ENCODE data around the gene CPO. TPM values are rescaled to one million over a fixed set of nuclear protein-coding genes. Genes with fewer than 3 reads are reported as not detected.

Gene CPO
- total RNA-seq, 1 donor from 2014 or later: not detected

DNA sequence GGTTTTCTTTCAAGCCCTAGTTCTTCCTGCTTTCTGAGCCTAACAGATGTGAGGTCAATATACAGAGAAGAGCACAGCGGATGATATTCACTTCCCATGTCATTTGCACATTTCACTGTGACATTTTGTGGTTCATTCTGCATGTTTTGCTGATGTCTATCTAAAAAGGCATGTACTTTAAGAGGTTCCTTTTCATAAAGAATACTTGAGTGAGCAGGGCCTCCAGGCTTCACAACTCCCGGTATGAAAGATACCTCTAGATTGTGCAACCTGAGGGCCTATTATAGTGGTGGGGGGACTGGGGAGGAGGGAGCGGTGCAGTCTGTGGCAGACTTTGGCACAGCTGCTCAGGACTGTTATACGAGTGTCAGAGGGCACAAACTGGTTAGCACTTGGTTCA is 54.6 kb downstream of the CPO start:
- H3K4me3 ChIP-seq: no peak overlapping the region
- no peaks in the 10 kb centered on the region for H3K36me3 ChIP-seq
- no peaks in the 10 kb centered on the region for H3K4me1 ChIP-seq
- no peaks in the 10 kb centered on the region for H3K27me3 ChIP-seq
- TF ChIP-seq, protein P1, sequence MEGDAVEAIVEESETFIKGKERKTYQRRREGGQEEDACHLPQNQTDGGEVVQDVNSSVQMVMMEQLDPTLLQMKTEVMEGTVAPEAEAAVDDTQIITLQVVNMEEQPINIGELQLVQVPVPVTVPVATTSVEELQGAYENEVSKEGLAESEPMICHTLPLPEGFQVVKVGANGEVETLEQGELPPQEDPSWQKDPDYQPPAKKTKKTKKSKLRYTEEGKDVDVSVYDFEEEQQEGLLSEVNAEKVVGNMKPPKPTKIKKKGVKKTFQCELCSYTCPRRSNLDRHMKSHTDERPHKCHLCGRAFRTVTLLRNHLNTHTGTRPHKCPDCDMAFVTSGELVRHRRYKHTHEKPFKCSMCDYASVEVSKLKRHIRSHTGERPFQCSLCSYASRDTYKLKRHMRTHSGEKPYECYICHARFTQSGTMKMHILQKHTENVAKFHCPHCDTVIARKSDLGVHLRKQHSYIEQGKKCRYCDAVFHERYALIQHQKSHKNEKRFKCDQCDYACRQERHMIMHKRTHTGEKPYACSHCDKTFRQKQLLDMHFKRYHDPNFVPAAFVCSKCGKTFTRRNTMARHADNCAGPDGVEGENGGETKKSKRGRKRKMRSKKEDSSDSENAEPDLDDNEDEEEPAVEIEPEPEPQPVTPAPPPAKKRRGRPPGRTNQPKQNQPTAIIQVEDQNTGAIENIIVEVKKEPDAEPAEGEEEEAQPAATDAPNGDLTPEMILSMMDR (IDR thresholded peaks at IDR 0.05): no peak
- intact Hi-C loops (cut with DNase I): no loop called here
- no peaks in the 10 kb centered on the region for H3K9me3 ChIP-seq
- no peak overlapping the region for H3K27ac ChIP-seq
- DNase-seq (ENCODE audit: low spot score in 2 of 2): no peak

DNA sequence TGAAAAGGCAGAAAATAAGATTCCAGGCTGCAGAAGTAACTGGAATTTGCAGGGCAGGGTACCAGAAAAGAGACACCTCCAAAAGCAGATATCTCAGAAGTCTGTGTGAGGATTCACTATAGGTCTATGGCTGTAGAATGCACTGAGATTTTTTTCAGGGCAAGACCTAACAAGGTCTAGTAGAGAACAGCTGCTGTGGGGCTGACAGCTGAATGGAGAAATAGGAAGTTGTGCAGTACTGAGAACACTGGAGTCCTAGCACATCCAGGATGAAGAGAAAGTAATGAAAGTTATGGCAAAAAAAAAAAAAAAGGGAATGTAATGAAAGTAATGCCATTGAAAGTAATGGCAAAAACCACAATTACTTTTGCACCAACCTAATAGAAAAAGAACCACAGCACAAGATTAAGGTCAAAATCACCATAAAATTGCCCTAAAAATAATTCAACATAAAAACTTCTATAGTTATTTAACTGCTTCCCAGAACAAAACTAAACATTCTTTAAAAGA is 57.3 kb downstream of the CPO start:
- H3K27me3 ChIP-seq: no peaks in the 10 kb centered on the region
- intact Hi-C loops (cut with DNase I): no loop called here
- peaks cover 0 to 3% of the 10 kb centered on the region in 2 donors for H3K9me3 ChIP-seq
- H3K36me3 ChIP-seq: no peaks in the 10 kb centered on the region
- H3K4me3 ChIP-seq: no peak overlapping the region
- H3K27ac ChIP-seq: no peak overlapping the region
- DNase-seq (ENCODE audit: low spot score in 2 of 2): no peak
- TF ChIP-seq, protein P1 (IDR thresholded peaks at IDR 0.05): no peak
- H3K4me1 ChIP-seq: no peaks in the 10 kb centered on the region

DNA sequence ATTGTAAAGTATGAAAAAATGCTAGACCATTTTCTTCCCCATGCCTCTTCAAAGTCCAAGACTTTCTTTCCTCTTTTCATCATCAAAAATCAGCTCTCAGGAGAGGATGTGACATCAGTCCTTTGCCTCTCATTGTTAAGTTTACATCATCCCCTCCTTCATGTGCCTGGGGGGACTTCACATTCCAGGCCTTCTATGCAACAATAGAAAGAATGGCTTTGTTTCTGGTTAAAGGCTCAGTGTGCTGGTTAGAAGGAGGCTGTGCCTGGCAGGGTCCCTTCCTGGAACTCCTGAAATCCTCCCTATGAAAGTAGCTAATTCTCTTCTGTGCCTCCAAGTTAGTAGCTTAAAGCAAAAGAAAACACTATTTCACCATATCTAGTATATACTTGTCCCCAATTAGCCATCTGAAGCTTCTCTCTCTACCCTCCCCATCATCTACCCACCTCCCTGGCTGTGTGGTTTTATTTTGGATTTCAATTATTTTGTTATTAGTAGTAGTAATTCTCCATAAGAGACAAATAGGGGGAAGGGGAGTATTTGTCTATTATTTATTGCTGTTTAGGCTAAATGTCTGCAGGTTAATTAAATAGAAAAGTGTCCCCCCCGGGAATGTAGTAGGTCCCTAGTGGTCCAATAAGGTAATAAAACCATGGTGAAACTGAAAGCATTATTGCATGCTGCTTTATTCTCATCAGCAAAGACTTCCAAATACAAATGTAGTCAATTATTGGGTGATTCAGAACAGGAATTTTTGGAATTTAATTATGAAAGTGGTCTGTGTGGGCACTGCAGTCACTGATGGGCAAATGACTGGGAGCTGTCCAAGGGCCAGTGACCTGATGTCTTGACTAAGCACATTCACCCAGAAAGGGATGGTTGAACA is 69.0 kb downstream of the CPO start:
- Histone ChIP-seq H3K9me3 (no peaks in the 10 kb centered on the region), H3K27me3 (no peaks in the 10 kb centered on the region), H3K36me3 (no peaks in the 10 kb centered on the region), H3K4me3 (no peak overlapping the region), H3K27ac (no peak overlapping the region), H3K4me1 (no peaks in the 10 kb centered on the region)
- TF ChIP-seq, protein P1 (IDR thresholded peaks at IDR 0.05): no peak
- intact Hi-C loops (cut with DNase I): no loop called here
- DNase-seq (ENCODE audit: low spot score in 2 of 2): no peak

DNA sequence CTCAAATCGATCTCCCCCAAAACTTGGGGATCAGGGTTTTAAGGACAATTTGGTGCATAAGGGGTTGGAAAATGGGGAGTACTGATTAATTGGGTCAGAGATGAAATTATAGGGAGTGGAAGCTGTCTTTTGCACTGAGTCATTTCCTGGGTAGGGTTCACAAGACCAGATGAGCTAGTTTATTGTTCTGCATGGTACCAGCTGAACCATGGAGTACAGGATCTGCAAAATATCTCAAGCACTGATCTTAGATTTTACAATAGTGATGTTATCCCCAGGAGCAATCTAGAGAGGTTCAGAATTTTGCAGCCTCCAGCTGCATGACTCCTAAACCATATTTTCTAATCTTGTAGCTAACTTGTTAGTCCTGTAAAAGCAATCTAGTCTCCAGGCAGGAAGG is 73.1 kb downstream of the CPO start:
- TF ChIP-seq, protein P1 (IDR thresholded peaks at IDR 0.05): no peak
- Histone ChIP-seq H3K36me3 (no peaks in the 10 kb centered on the region), H3K27me3 (no peaks in the 10 kb centered on the region), H3K4me1 (no peaks in the 10 kb centered on the region), H3K4me3 (no peak overlapping the region), H3K9me3 (no peaks in the 10 kb centered on the region), H3K27ac (no peak overlapping the region)
- intact Hi-C loops (cut with DNase I): no loop called here
- no peak for DNase-seq (ENCODE audit: low spot score in 2 of 2)

DNA sequence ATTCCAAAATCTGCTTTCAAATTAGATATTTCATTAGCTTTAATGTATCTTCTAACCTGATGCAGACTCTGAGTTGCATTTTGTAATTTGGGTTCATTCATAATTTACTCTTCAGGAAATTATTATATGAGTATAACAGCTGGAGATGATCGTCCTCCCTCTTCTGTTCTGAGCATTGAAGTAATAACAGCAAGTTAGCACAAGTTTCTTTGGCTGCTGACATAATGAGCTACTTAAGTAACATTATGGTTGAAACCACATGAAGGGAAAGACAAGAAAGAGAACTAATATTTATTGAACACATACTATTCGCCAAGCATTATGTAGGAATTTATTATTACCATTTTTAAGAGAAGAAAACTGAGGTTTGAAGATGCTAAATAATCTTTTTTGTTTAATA is 75.1 kb downstream of the CPO start:
- TF ChIP-seq, protein P1 (IDR thresholded peaks at IDR 0.05): no peak
- no peaks in the 10 kb centered on the region for H3K36me3 ChIP-seq
- H3K27me3 ChIP-seq: no peaks in the 10 kb centered on the region
- no peak overlapping the region for H3K4me3 ChIP-seq
- intact Hi-C loops (cut with DNase I): no loop called here
- H3K4me1 ChIP-seq: no peaks in the 10 kb centered on the region
- no peak for DNase-seq (ENCODE audit: low spot score in 2 of 2)
- H3K27ac ChIP-seq: no peak overlapping the region
- no peaks in the 10 kb centered on the region for H3K9me3 ChIP-seq
